ENCODE results near the gene WDFY1.

- TF ChIP-seq, protein P1, sequence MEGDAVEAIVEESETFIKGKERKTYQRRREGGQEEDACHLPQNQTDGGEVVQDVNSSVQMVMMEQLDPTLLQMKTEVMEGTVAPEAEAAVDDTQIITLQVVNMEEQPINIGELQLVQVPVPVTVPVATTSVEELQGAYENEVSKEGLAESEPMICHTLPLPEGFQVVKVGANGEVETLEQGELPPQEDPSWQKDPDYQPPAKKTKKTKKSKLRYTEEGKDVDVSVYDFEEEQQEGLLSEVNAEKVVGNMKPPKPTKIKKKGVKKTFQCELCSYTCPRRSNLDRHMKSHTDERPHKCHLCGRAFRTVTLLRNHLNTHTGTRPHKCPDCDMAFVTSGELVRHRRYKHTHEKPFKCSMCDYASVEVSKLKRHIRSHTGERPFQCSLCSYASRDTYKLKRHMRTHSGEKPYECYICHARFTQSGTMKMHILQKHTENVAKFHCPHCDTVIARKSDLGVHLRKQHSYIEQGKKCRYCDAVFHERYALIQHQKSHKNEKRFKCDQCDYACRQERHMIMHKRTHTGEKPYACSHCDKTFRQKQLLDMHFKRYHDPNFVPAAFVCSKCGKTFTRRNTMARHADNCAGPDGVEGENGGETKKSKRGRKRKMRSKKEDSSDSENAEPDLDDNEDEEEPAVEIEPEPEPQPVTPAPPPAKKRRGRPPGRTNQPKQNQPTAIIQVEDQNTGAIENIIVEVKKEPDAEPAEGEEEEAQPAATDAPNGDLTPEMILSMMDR (IDR thresholded peaks at IDR 0.05): no peak
- TF ChIP-seq POLR2A (IDR thresholded peaks at IDR 0.05): no peak
Measured at GRCh38 chr2:223900066-223900465, 45.1 kb downstream of the WDFY1 start.

Data from adrenal gland (tissue), 5 donors.